Breast epithelium (tissue), 4 donors: ENCODE data around the gene CD84. TPM values are rescaled to one million over a fixed set of nuclear protein-coding genes. Genes with fewer than 3 reads are reported as not detected.

Experiments used
- DNase-seq, 2 donors: peaks; one replicate each; pipeline ENCODE4 v3.0.0-alpha.2; 2019; ENCODE audit warnings: low spot score in 2 of 2
- H3K27ac ChIP-seq, 2 donors: fragments of 200-600 bp; sonication (generic) in 1 of 2; one replicate each; pipeline ENCODE4 v1.5.1; 2016 to 2019; ENCODE audit warnings: mild to moderate bottlenecking in 1 of 2
- H3K27me3 ChIP-seq, 2 donors: fragments of 200-600 bp; sonication (generic) in 1 of 2; one replicate each; pipeline versions ENCODE4 v1.5.1 to v1.6.0; 2017 to 2019; ENCODE audit warnings: control low read depth in 1 of 2, mild to moderate bottlenecking in 1 of 2
- H3K36me3 ChIP-seq: fragments of 200-600 bp; one replicate; pipeline ENCODE4 v1.5.1; 2019
- H3K4me1 ChIP-seq, 2 donors: fragments of 200-600 bp; sonication (generic); one replicate each; pipeline ENCODE4 v1.5.1; 2016 to 2019; ENCODE audit warnings: control low read depth in 1 of 2
- H3K4me3 ChIP-seq, 3 donors: fragments of 200-600 bp; sonication (generic); 1 replicate in 2 of 3; 2 replicates in 1 of 3; pipeline ENCODE4 v1.5.1; 2016 to 2019; ENCODE audit warnings: mild to moderate bottlenecking in 3 of 3, moderate library complexity in 2 of 3
- H3K9me3 ChIP-seq, 2 donors: fragments of 200-600 bp; sonication (generic) in 1 of 2; one replicate each; pipeline ENCODE4 v1.5.1; 2016 to 2019; ENCODE audit warnings: control low read depth in 1 of 2
- CTCF ChIP-seq, 3 donors: fragments of 450-650 bp; IDR thresholded peaks; one replicate each; pipeline ENCODE4 v1.5.1; 2016 to 2017; ENCODE audit warnings: antibody characterized with exemption in 3 of 3, mild to moderate bottlenecking in 3 of 3, moderate library complexity in 3 of 3
- POLR2A ChIP-seq: fragments of 450-650 bp; IDR thresholded peaks from one replicate; pipeline ENCODE4 v1.6.1; 2016; ENCODE audit warnings: antibody characterized with exemption, mild to moderate bottlenecking, moderate library complexity
- POLR2AphosphoS5 ChIP-seq, 3 donors: sonication (generic); formaldehyde crosslinking; IDR thresholded peaks; one replicate each; pipeline ENCODE4 v1.6.1; 2017; ENCODE audit warnings: antibody characterized with exemption in 3 of 3
- intact Hi-C: fragments of 100-400 bp; cut with DNase I; formaldehyde crosslinking; loops from one replicate; pipeline ENCODE4 v1.15.1; 2023; ENCODE audit warnings: low total_unique reads
- total RNA-seq, 3 donors: library from RNA; depleted of rRNA; stranded (reverse); fragments of >200 nt; gene quantifications; one replicate each; pipeline ENCODE4 v1.1.0, GENCODE V29; 2016

The CD84 gene
- total RNA-seq, 3 donors from 2014 or later, result 2.3 to 17.0 (median 9.8) TPM

- intact Hi-C loops, result no loop called here
- H3K9me3 ChIP-seq, result no peaks in the 10 kb centered on the region
- TF ChIP-seq POLR2A, result no peak
- no peak for TF ChIP-seq POLR2AphosphoS5 (IDR thresholded peaks at IDR 0.05)
- TF ChIP-seq CTCF (IDR thresholded peaks at IDR 0.05), result no peak
- DNase-seq, result no peak
- H3K27me3 ChIP-seq, result no peaks in the 10 kb centered on the region
- no peaks in the 10 kb centered on the region for H3K4me1 ChIP-seq
- H3K27ac ChIP-seq, result no peak overlapping the region
- no peak overlapping the region for H3K4me3 ChIP-seq
- H3K36me3 ChIP-seq, result no peaks in the 10 kb centered on the region
Measured at GRCh38 chr1:160491981-160492380, 87.3 kb downstream of the CD84 start.

Other genes with a start within 250 kb of the CD84 start
- gene COPA, start 236.2 kb downstream of the CD84 start, total RNA-seq, result 100 to 1,000 TPM; 138 to 170 (median 153) TPM
- 10 to 100 TPM; 66.4 to 83.5 (median 76.0) TPM for gene NCSTN, start 236.1 kb downstream of the CD84 start, total RNA-seq
- gene NHLH1, start 212.4 kb downstream of the CD84 start, total RNA-seq, result under 1 TPM in 1 of 3 donors, not detected in 2; 0.15 TPM
- gene VANGL2, start 178.9 kb downstream of the CD84 start, total RNA-seq, result 1 to 10 TPM in 2 of 3 donors, under 1 TPM in 1; 0.48 to 7.6 (median 5.6) TPM
- gene SLAMF6, start 56.2 kb downstream of the CD84 start, total RNA-seq, result 1 to 10 TPM; 1.1 to 3.2 (median 2.6) TPM
- gene SLAMF1, start 67.5 kb upstream of the CD84 start, total RNA-seq, result 1 to 10 TPM in 1 of 3 donors, under 1 TPM in 2; 0.64 to 1.8 (median 0.98) TPM
- 10 to 100 TPM in 1 of 3 donors, 1 to 10 TPM in 2; 5.4 to 12.3 (median 8.8) TPM for gene CD48, start 132.3 kb upstream of the CD84 start, total RNA-seq
- gene SLAMF7, start 159.8 kb upstream of the CD84 start, total RNA-seq, result 1 to 10 TPM in 2 of 3 donors, under 1 TPM in 1; 0.48 to 5.7 (median 3.3) TPM
- gene LY9, start 216.7 kb upstream of the CD84 start, total RNA-seq, result 1 to 10 TPM; 1.1 to 5.9 (median 5.6) TPM